B cell (primary cell): Measurements from ENCODE around the gene MUC21.

ENCODE experiments used
- EZH2 ChIP-seq: IDR thresholded peaks from 2 replicates; pipeline ENCODE4 v1.6.1; 2012; ENCODE audit warnings: borderline replicate concordance, low read depth, mild to moderate bottlenecking, moderate library complexity, low read length; ENCODE audit not compliant: insufficient read depth, poor library complexity, severe bottlenecking
- TF ChIP-seq, protein P1 (sequence below): fragments of 200-600 bp; IDR thresholded peaks from one replicate; pipeline ENCODE4 v1.8.0; 2022; ENCODE audit warnings: antibody characterized with exemption, mild to moderate bottlenecking

DNA sequence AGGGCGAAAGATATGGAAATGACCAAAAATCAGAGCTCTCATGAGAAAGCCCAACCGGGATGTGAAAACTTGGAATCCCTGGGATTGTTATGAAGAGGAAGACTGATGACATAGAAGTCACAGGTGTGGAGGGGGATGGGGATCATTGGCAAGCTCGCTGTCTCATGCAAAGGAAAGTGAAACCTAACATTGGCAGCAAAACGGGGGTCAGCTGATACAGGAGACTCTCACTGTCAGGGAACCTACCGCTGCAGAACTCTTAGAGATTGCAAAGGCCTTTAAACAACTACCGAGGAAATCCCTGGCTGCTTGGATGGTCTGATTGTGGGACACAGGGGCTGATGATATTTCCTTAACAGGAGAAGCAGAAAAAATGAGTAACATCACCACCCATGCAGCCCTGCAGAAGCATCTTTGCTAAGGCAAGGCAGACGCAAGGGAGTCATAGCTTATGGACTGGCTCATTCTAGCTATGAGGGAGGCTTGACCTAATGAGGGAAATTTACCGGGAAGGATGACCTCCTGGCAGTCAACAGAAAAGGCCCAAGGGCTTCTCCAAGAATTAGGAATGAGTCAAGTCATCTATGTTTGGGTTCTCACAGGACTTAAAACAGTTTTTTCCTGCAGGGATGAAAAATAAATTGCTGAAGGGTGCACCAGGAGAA, 7.0 kb downstream of the MUC21 start:
- TF ChIP-seq, protein P1, sequence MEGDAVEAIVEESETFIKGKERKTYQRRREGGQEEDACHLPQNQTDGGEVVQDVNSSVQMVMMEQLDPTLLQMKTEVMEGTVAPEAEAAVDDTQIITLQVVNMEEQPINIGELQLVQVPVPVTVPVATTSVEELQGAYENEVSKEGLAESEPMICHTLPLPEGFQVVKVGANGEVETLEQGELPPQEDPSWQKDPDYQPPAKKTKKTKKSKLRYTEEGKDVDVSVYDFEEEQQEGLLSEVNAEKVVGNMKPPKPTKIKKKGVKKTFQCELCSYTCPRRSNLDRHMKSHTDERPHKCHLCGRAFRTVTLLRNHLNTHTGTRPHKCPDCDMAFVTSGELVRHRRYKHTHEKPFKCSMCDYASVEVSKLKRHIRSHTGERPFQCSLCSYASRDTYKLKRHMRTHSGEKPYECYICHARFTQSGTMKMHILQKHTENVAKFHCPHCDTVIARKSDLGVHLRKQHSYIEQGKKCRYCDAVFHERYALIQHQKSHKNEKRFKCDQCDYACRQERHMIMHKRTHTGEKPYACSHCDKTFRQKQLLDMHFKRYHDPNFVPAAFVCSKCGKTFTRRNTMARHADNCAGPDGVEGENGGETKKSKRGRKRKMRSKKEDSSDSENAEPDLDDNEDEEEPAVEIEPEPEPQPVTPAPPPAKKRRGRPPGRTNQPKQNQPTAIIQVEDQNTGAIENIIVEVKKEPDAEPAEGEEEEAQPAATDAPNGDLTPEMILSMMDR: no peak
- no peak for TF ChIP-seq EZH2
